Liver (tissue), 3 donors: ENCODE measurements around the gene RBBP4.

ENCODE experiments used
- ATF3 ChIP-seq: IDR thresholded peaks from 2 replicates; pipeline ENCODE4 v1.6.1; 2016; ENCODE audit warnings: antibody characterized with exemption
- CTCF ChIP-seq: fragments of 150-350 bp; IDR thresholded peaks from 2 replicates; pipeline ENCODE4 v1.5.1; 2017; ENCODE audit warnings: improper control_type of control experiment, low read depth, low read length; ENCODE audit not compliant: missing input control
- EGR1 ChIP-seq, 2 donors: IDR thresholded peaks; 2 replicates each; pipeline ENCODE4 v1.6.1; 2016 to 2018; ENCODE audit warnings: antibody characterized with exemption in 2 of 2, low read depth in 2 of 2
- GABPA ChIP-seq, 2 donors: IDR thresholded peaks in 1 of 2; conservative IDR thresholded peaks in 1 of 2; 2 replicates each; pipeline ENCODE4 v1.6.1; 2016; ENCODE audit warnings: antibody characterized with exemption in 2 of 2, mild to moderate bottlenecking in 1 of 2, moderate library complexity in 1 of 2
- HNF4A ChIP-seq, 2 donors: conservative IDR thresholded peaks; 2 replicates each; pipeline ENCODE4 v1.6.1; 2016; ENCODE audit warnings: antibody characterized with exemption in 2 of 2, mild to moderate bottlenecking in 2 of 2
- JUND ChIP-seq, 2 donors: IDR thresholded peaks; 2 replicates each; pipeline ENCODE4 v1.6.1; 2016; ENCODE audit warnings: antibody characterized with exemption in 2 of 2
- MAX ChIP-seq: IDR thresholded peaks from 2 replicates; pipeline ENCODE4 v1.6.1; 2016; ENCODE audit warnings: antibody characterized with exemption
- RAD21 ChIP-seq, 2 donors: IDR thresholded peaks; 2 replicates each; pipeline ENCODE4 v1.6.1; 2016; ENCODE audit warnings: antibody characterized with exemption in 2 of 2, mild to moderate bottlenecking in 2 of 2
- REST ChIP-seq: IDR thresholded peaks from 2 replicates; pipeline ENCODE4 v1.6.1; 2016; ENCODE audit warnings: antibody characterized with exemption, mild to moderate bottlenecking
- RXRA ChIP-seq, 2 donors: IDR thresholded peaks; 2 replicates each; pipeline ENCODE4 v1.6.1; 2017 to 2018; ENCODE audit warnings: antibody characterized with exemption in 2 of 2, mild to moderate bottlenecking in 1 of 2
- SP1 ChIP-seq: IDR thresholded peaks from 2 replicates; pipeline ENCODE4 v1.6.1; 2018; ENCODE audit warnings: antibody characterized with exemption, mild to moderate bottlenecking
- TAF1 ChIP-seq: conservative IDR thresholded peaks from 2 replicates; pipeline ENCODE4 v1.6.1; 2016; ENCODE audit warnings: antibody characterized with exemption, mild to moderate bottlenecking
- YY1 ChIP-seq: IDR thresholded peaks from 2 replicates; pipeline ENCODE4 v1.6.1; 2016; ENCODE audit warnings: antibody characterized with exemption, mild to moderate bottlenecking
- ZBTB33 ChIP-seq: IDR thresholded peaks from 2 replicates; pipeline ENCODE4 v1.6.1; 2016; ENCODE audit warnings: antibody characterized with exemption
- donor health status: healthy.
- donor health status: healthy.

- TF ChIP-seq RAD21 (IDR thresholded peaks at IDR 0.05) (no peak), CTCF (no peak), JUND (IDR thresholded peaks at IDR 0.05) (no peak), MAX (no peak), REST (no peak), ATF3 (no peak), SP1 (no peak), TAF1 (no peak), HNF4A (conservative IDR thresholded peaks at IDR 0.05) (no peak), RXRA (IDR thresholded peaks at IDR 0.05) (no peak), YY1 (no peak), EGR1 (IDR thresholded peaks at IDR 0.05; ENCODE audit: low read depth in 2 of 2) (no peak), GABPA (IDR thresholded peaks at IDR 0.05 in 1 of 2, conservative IDR thresholded peaks at IDR 0.05 in 1 of 2) (no peak), ZBTB33 (no peak)
Measured at GRCh38 chr1:32652244-32652962, 1.4 kb downstream of the RBBP4 start.
